ENCODE results near the gene NFX1. TPM values are rescaled to one million over a fixed set of nuclear protein-coding genes. Genes with fewer than 3 reads are reported as not detected.

Gene NFX1
- total and polyA plus RNA-seq, 4 donors, result 13.7 to 27.9 (median 14.6) TPM

DNA sequence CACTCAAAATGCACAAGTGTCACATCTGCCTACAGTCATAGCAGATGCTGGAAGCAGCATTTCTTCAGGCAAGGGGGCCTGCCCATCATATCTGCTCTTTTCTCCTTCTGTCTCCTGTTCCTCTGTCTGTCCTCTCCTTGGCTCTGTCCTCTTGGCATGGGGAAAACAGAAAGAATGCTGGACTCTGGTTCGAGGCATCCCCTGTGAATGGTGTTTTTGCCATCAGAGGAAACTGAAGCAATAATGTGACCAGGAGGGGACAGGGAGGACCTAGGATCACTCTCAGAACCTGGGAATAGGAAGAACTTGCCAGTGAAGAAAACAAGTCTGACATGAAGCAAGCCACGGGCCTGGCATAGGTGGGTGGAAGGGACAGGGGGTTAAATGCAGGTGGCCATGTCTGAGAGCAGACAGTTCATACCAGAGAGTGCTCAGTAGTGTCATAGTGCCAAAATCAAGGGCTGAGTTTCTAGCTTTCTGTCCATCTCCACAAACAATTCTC is 76.7 kb downstream of the NFX1 start:
- Histone ChIP-seq H3K36me3 (ENCODE audit: control insufficient read depth in 4 of 4, insufficient read depth in 3 of 4, low read depth in 1 of 4, low read length in 3 of 4) (peaks cover 10 to 72% (median 60%) of the 10 kb centered on the region in 4 donors), H3K27ac (ENCODE audit: low read depth in 1 of 2, low read length in 2 of 2) (no peak overlapping the region), H3K4me3 (ENCODE audit: low read depth in 1 of 3, low read length in 3 of 3) (no peak overlapping the region), H3K27me3 (ENCODE audit: control insufficient read depth in 4 of 4, insufficient read depth in 4 of 4, low read length in 3 of 4) (no peaks in the 10 kb centered on the region), H3K9me3 (ENCODE audit: control insufficient read depth in 4 of 4, low read length in 3 of 4) (no peaks in the 10 kb centered on the region), H3K4me1 (ENCODE audit: control insufficient read depth in 4 of 4, insufficient read depth in 4 of 4, low read length in 3 of 4) (no peaks in the 10 kb centered on the region), H3K9ac (ENCODE audit: low read depth in 1 of 2, low read length in 2 of 2) (no peak overlapping the region)
- TF ChIP-seq JUND (IDR thresholded peaks at IDR 0.05) (no peak), YY1 (IDR thresholded peaks at IDR 0.05) (no peak), FOXA2 (IDR thresholded peaks at IDR 0.05) (no peak), HNF4A (conservative IDR thresholded peaks at IDR 0.05) (no peak), RAD21 (IDR thresholded peaks at IDR 0.05) (no peak), NR2F2 (IDR thresholded peaks at IDR 0.05) (no peak), FOXA1 (IDR thresholded peaks at IDR 0.05) (no peak), TAF1 (conservative IDR thresholded peaks at IDR 0.05) (no peak), RXRA (IDR thresholded peaks at IDR 0.05) (no peak), SP1 (IDR thresholded peaks at IDR 0.05) (no peak), HNF4G (IDR thresholded peaks at IDR 0.05) (no peak), EGR1 (IDR thresholded peaks at IDR 0.05; ENCODE audit: low read depth in 2 of 2) (no peak), GABPA (IDR thresholded peaks at IDR 0.05 in 1 of 2, conservative IDR thresholded peaks at IDR 0.05 in 1 of 2) (no peak)
- TF ChIP-seq, protein P1, sequence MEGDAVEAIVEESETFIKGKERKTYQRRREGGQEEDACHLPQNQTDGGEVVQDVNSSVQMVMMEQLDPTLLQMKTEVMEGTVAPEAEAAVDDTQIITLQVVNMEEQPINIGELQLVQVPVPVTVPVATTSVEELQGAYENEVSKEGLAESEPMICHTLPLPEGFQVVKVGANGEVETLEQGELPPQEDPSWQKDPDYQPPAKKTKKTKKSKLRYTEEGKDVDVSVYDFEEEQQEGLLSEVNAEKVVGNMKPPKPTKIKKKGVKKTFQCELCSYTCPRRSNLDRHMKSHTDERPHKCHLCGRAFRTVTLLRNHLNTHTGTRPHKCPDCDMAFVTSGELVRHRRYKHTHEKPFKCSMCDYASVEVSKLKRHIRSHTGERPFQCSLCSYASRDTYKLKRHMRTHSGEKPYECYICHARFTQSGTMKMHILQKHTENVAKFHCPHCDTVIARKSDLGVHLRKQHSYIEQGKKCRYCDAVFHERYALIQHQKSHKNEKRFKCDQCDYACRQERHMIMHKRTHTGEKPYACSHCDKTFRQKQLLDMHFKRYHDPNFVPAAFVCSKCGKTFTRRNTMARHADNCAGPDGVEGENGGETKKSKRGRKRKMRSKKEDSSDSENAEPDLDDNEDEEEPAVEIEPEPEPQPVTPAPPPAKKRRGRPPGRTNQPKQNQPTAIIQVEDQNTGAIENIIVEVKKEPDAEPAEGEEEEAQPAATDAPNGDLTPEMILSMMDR (IDR thresholded peaks at IDR 0.05; ENCODE audit: low read depth, low read length, missing input control), result no peak
- TF ChIP-seq, protein P2, sequence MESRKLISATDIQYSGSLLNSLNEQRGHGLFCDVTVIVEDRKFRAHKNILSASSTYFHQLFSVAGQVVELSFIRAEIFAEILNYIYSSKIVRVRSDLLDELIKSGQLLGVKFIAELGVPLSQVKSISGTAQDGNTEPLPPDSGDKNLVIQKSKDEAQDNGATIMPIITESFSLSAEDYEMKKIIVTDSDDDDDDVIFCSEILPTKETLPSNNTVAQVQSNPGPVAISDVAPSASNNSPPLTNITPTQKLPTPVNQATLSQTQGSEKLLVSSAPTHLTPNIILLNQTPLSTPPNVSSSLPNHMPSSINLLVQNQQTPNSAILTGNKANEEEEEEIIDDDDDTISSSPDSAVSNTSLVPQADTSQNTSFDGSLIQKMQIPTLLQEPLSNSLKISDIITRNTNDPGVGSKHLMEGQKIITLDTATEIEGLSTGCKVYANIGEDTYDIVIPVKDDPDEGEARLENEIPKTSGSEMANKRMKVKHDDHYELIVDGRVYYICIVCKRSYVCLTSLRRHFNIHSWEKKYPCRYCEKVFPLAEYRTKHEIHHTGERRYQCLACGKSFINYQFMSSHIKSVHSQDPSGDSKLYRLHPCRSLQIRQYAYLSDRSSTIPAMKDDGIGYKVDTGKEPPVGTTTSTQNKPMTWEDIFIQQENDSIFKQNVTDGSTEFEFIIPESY (IDR thresholded peaks at IDR 0.05), result no peak
- TF ChIP-seq, protein P3, sequence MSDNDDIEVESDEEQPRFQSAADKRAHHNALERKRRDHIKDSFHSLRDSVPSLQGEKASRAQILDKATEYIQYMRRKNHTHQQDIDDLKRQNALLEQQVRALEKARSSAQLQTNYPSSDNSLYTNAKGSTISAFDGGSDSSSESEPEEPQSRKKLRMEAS (IDR thresholded peaks at IDR 0.05), result no peak
- TF ChIP-seq, protein P4, sequence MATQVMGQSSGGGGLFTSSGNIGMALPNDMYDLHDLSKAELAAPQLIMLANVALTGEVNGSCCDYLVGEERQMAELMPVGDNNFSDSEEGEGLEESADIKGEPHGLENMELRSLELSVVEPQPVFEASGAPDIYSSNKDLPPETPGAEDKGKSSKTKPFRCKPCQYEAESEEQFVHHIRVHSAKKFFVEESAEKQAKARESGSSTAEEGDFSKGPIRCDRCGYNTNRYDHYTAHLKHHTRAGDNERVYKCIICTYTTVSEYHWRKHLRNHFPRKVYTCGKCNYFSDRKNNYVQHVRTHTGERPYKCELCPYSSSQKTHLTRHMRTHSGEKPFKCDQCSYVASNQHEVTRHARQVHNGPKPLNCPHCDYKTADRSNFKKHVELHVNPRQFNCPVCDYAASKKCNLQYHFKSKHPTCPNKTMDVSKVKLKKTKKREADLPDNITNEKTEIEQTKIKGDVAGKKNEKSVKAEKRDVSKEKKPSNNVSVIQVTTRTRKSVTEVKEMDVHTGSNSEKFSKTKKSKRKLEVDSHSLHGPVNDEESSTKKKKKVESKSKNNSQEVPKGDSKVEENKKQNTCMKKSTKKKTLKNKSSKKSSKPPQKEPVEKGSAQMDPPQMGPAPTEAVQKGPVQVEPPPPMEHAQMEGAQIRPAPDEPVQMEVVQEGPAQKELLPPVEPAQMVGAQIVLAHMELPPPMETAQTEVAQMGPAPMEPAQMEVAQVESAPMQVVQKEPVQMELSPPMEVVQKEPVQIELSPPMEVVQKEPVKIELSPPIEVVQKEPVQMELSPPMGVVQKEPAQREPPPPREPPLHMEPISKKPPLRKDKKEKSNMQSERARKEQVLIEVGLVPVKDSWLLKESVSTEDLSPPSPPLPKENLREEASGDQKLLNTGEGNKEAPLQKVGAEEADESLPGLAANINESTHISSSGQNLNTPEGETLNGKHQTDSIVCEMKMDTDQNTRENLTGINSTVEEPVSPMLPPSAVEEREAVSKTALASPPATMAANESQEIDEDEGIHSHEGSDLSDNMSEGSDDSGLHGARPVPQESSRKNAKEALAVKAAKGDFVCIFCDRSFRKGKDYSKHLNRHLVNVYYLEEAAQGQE (IDR thresholded peaks at IDR 0.05), result no peak
- TF ChIP-seq, protein P5, sequence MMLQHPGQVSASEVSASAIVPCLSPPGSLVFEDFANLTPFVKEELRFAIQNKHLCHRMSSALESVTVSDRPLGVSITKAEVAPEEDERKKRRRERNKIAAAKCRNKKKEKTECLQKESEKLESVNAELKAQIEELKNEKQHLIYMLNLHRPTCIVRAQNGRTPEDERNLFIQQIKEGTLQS (IDR thresholded peaks at IDR 0.05), result no peak
- WGBS, result 93% methylated on average over 2 of the region's 2 CpGs
- no peak for DNase-seq (ENCODE audit: low spot score)

All from liver (tissue), 9 donors.